ENCODE results near the gene SYCP2L.

GRCh38 chr6:10880366-10880765 is 6.5 kb upstream of the SYCP2L start:
- TF ChIP-seq CTCF (IDR thresholded peaks at IDR 0.05; ENCODE audit: low read depth, low read length, poor library complexity, severe bottlenecking) (no peak), EZH2phosphoT487 (IDR thresholded peaks at IDR 0.05; ENCODE audit: borderline replicate concordance, low read length) (no peak)
